Transverse colon (tissue), 4 donors: Measurements from ENCODE around the gene PKDCC. TPM values are rescaled to one million over a fixed set of nuclear protein-coding genes. Genes with fewer than 3 reads are reported as not detected.

Experiments
- DNase-seq: peaks from one replicate; pipeline ENCODE4 v3.0.0-alpha.2; 2019
- H3K27ac ChIP-seq, 4 donors: fragments of 200-600 bp; sonication (generic); 2 replicates each; pipeline ENCODE4 v1.5.1; 2016 to 2018; ENCODE audit warnings: inconsistent platforms in 4 of 4
- H3K27me3 ChIP-seq: fragments of 200-600 bp; sonication (generic); 2 replicates; pipeline ENCODE4 v1.5.1; 2017; ENCODE audit warnings: inconsistent platforms
- H3K36me3 ChIP-seq, 4 donors: fragments of 200-600 bp; sonication (generic); 2 replicates each; pipeline ENCODE4 v1.5.1; 2017 to 2019; ENCODE audit warnings: inconsistent platforms in 4 of 4
- H3K4me1 ChIP-seq, 4 donors: fragments of 200-600 bp; sonication (generic); 2 replicates each; pipeline ENCODE4 v1.5.1; 2017 to 2020; ENCODE audit warnings: inconsistent platforms in 4 of 4
- H3K4me3 ChIP-seq, 4 donors: fragments of 200-600 bp; sonication (generic); 1 replicate in 1 of 4; 2 replicates in 3 of 4; pipeline versions ENCODE4 v1.5.1 to v1.6.1; 2017 to 2019; ENCODE audit warnings: inconsistent platforms in 4 of 4
- H3K9me3 ChIP-seq, 2 donors: fragments of 200-600 bp; sonication (generic); 2 replicates each; pipeline ENCODE4 v1.5.1; 2017 to 2019; ENCODE audit warnings: inconsistent platforms in 2 of 2
- EP300 ChIP-seq: sonication (generic); formaldehyde crosslinking; IDR thresholded peaks from one replicate; pipeline ENCODE4 v1.6.1; 2017; ENCODE audit warnings: antibody characterized with exemption, low read depth
- POLR2A ChIP-seq: fragments of 450-650 bp; IDR thresholded peaks from one replicate; pipeline ENCODE4 v1.6.1; 2016; ENCODE audit warnings: antibody characterized with exemption, mild to moderate bottlenecking, moderate library complexity
- POLR2AphosphoS5 ChIP-seq, 3 donors: sonication (generic); formaldehyde crosslinking; IDR thresholded peaks; one replicate each; pipeline ENCODE4 v1.6.1; 2016; ENCODE audit warnings: antibody characterized with exemption in 3 of 3
- WGBS, 2 donors: methylation state at CpG; one replicate each; pipeline ENCODE4 v1.1.5; 2018; ENCODE audit warnings: low coverage in 1 of 2; 5-methylcytosine and 5-hydroxymethylcytosine counted together
- in situ Hi-C, 4 donors: fragments of 200-750 bp; cut with MboI; loops; one replicate each; pipeline versions ENCODE4 v1.15.0 to v1.15.1; 2017; ENCODE audit warnings: low sequenced_read_pairs in 3 of 4, low pct_ligation_motif_present in 1 of 4, low pct_unique_long_range_greater_than_20kb in 1 of 4
- intact Hi-C: fragments of 100-400 bp; cut with DNase I; formaldehyde crosslinking; loops from one replicate; pipeline ENCODE4 v1.15.1; 2023; ENCODE audit warnings: low total_unique reads
- total RNA-seq, 4 donors: library from RNA; depleted of rRNA; stranded (reverse); fragments of >200 nt; gene quantifications; one replicate each; pipeline ENCODE4 v1.1.0, GENCODE V29; 2016
- TF ChIP-seq, protein P1 (sequence below), 5 experiments: fragments of 200-600 bp in 3 of 5; fragments of 450-650 bp in 2 of 5; sonication (generic) in 3 of 5; IDR thresholded peaks; 1 replicate in 2 of 5; 2 replicates in 3 of 5; pipeline ENCODE4 v1.5.1; 2016 to 2017; ENCODE audit warnings: antibody characterized with exemption in 5 of 5, inconsistent platforms in 3 of 5, mild to moderate bottlenecking in 2 of 5, moderate library complexity in 1 of 5

The PKDCC gene, protein sequence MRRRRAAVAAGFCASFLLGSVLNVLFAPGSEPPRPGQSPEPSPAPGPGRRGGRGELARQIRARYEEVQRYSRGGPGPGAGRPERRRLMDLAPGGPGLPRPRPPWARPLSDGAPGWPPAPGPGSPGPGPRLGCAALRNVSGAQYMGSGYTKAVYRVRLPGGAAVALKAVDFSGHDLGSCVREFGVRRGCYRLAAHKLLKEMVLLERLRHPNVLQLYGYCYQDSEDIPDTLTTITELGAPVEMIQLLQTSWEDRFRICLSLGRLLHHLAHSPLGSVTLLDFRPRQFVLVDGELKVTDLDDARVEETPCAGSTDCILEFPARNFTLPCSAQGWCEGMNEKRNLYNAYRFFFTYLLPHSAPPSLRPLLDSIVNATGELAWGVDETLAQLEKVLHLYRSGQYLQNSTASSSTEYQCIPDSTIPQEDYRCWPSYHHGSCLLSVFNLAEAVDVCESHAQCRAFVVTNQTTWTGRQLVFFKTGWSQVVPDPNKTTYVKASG
- total RNA-seq = 100 to 1,000 TPM in 1 of 4 donors, 10 to 100 TPM in 3; 60.6 to 108 (median 74.6) TPM

GRCh38 chr2:42047488-42048298 is at the start of gene PKDCC:
TSS of gene PKDCC (plus strand) at chr2:42048021. CDS start at chr2:42048200, 179 bp downstream.
- intact Hi-C loops = loop anchor here (5.0 kb wide), 2 partner anchors 80 to 130 kb away; no protein-coding TSS in a partner anchor
- in situ Hi-C loops = no loop called here
- 1% methylated on average over 53 of the region's 111 CpGs; no CpG with 5 or more reads in 1 of the 2 donors for WGBS, 2 donors
- no peaks in the 10 kb centered on the region for H3K36me3 ChIP-seq
- H3K27ac ChIP-seq = peak within 1 kb of the TSS; percentile 86 to 96 (median 92)
- peak; percentile 85 for DNase-seq
- peaks cover 17% of the 10 kb centered on the region for H3K27me3 ChIP-seq
- H3K4me3 ChIP-seq = peak within 1 kb of the TSS; percentile 53 to 82 (median 66)
- TF ChIP-seq, protein P1, sequence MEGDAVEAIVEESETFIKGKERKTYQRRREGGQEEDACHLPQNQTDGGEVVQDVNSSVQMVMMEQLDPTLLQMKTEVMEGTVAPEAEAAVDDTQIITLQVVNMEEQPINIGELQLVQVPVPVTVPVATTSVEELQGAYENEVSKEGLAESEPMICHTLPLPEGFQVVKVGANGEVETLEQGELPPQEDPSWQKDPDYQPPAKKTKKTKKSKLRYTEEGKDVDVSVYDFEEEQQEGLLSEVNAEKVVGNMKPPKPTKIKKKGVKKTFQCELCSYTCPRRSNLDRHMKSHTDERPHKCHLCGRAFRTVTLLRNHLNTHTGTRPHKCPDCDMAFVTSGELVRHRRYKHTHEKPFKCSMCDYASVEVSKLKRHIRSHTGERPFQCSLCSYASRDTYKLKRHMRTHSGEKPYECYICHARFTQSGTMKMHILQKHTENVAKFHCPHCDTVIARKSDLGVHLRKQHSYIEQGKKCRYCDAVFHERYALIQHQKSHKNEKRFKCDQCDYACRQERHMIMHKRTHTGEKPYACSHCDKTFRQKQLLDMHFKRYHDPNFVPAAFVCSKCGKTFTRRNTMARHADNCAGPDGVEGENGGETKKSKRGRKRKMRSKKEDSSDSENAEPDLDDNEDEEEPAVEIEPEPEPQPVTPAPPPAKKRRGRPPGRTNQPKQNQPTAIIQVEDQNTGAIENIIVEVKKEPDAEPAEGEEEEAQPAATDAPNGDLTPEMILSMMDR (IDR thresholded peaks at IDR 0.05) = no peak
- no peak for TF ChIP-seq EP300
- TF ChIP-seq POLR2AphosphoS5 (IDR thresholded peaks at IDR 0.05) = peak; percentile 35 to 50 (median 41)
- TF ChIP-seq POLR2A = peak; percentile 12
- H3K9me3 ChIP-seq = no peaks in the 10 kb centered on the region
- H3K4me1 ChIP-seq = peaks cover 14 to 48% (median 33%) of the 10 kb centered on the region in 4 donors

- Histone ChIP-seq H3K4me1 (no peaks in the 10 kb centered on the region), H3K4me3 (no peak overlapping the region), H3K27me3 (no peaks in the 10 kb centered on the region), H3K27ac (peak overlapping the region in 1 of 4 donors; percentile 36), H3K36me3 (no peaks in the 10 kb centered on the region), H3K9me3 (no peaks in the 10 kb centered on the region)
- in situ Hi-C loops = no loop called here
- intact Hi-C loops = no loop called here
- TF ChIP-seq EP300 (no peak), POLR2A (no peak), POLR2AphosphoS5 (IDR thresholded peaks at IDR 0.05) (no peak)
- TF ChIP-seq, protein P1 (IDR thresholded peaks at IDR 0.05) = no peak
- no peak for DNase-seq
- WGBS, 2 donors = 62 to 65% methylated on average over 14 to 15 of the region's 15 CpGs
These were observed 49.4 kb upstream of the PKDCC start for GRCh38 chr2:41998186-41999127.

DNA sequence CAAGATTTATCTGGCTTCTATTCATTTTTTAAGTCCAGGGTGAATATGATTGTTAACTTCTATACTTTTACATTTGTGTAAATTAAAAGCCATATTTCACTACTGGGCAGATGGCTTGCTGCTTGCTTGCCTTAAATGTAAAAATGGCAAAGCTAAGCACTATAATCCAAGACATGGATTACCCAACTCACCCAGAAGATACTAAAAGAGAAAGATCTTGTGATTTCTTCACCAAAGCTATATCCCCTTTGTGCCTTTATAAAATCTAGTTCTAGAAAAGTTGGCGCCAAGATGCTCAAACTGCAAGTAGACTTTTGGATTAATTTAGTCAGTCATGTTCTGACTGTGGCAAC is 48.7 kb upstream of the PKDCC start:
- intact Hi-C loops (no loop called here), in situ Hi-C loops (no loop called here)
- 70 to 83% methylated on average over 1 of the region's 1 CpG for WGBS, 2 donors
- DNase-seq = no peak
- Histone ChIP-seq H3K36me3 (no peaks in the 10 kb centered on the region), H3K27me3 (no peaks in the 10 kb centered on the region), H3K4me1 (no peaks in the 10 kb centered on the region), H3K9me3 (no peaks in the 10 kb centered on the region), H3K27ac (no peak overlapping the region), H3K4me3 (no peak overlapping the region)
- TF ChIP-seq, protein P1 (IDR thresholded peaks at IDR 0.05) = no peak
- TF ChIP-seq EP300 (no peak), POLR2AphosphoS5 (IDR thresholded peaks at IDR 0.05) (no peak), POLR2A (no peak)
